OCI-LY1 (cell line): ENCODE measurements around the gene STRBP.

Experiments used
- H2AFZ ChIP-seq: fragments of 200-600 bp; sonication (generic), shearing (Covaris generic); 2 replicates; pipeline ENCODE4 v1.6.0; 2014; ENCODE audit warnings: antibody characterized with exemption, mild to moderate bottlenecking, low read length
- H3F3A ChIP-seq: fragments of 200-600 bp; sonication (generic), shearing (Covaris generic); 2 replicates; pipeline ENCODE4 v1.6.0; 2014; ENCODE audit warnings: mild to moderate bottlenecking, antibody characterized with exemption, low read length, moderate library complexity; ENCODE audit not compliant: insufficient read depth
- H3K27ac ChIP-seq: fragments of 200-600 bp; sonication (generic); 2 replicates; pipeline ENCODE4 v1.5.1; 2014; ENCODE audit warnings: low read length, mixed run types, mild to moderate bottlenecking, low read depth; ENCODE audit not compliant: poor library complexity, severe bottlenecking
- H3K27me3 ChIP-seq: fragments of 200-600 bp; sonication (generic); 2 replicates; pipeline ENCODE4 v1.6.0; 2014; ENCODE audit warnings: antibody characterized with exemption, mild to moderate bottlenecking, low read length, moderate library complexity; ENCODE audit not compliant: insufficient read depth
- H3K36me3 ChIP-seq: fragments of 200-600 bp; sonication (generic); 2 replicates; pipeline ENCODE4 v1.6.1; 2014; ENCODE audit warnings: mild to moderate bottlenecking, antibody characterized with exemption, low read length, moderate library complexity, mixed read lengths; ENCODE audit not compliant: insufficient read depth
- H3K4me1 ChIP-seq: fragments of 200-600 bp; sonication (generic); 2 replicates; pipeline ENCODE4 v1.5.1; 2014; ENCODE audit warnings: mild to moderate bottlenecking, low read length, moderate library complexity; ENCODE audit not compliant: insufficient read depth, severe bottlenecking
- H3K4me2 ChIP-seq: fragments of 200-600 bp; sonication (generic), shearing (Covaris generic); 2 replicates; pipeline ENCODE4 v1.6.1; 2014; ENCODE audit warnings: low read length
- H3K4me3 ChIP-seq: fragments of 200-600 bp; sonication (generic); 2 replicates; pipeline ENCODE4 v1.5.1; 2014; ENCODE audit warnings: low read length, low read depth, mild to moderate bottlenecking, mixed read lengths; ENCODE audit not compliant: poor library complexity, severe bottlenecking
- H3K79me2 ChIP-seq: fragments of 200-600 bp; shearing (Covaris generic); 2 replicates; pipeline ENCODE4 v1.6.1; 2016; ENCODE audit warnings: mixed run types, low read length, mixed read lengths; ENCODE audit not compliant: insufficient read depth
- H3K9ac ChIP-seq: fragments of 200-600 bp; sonication (generic), shearing (Covaris generic); 2 replicates; pipeline ENCODE4 v1.6.1; 2014; ENCODE audit warnings: mild to moderate bottlenecking, low read length, mixed read lengths
- H3K9me2 ChIP-seq: fragments of 200-600 bp; sonication (generic), shearing (Covaris generic); 2 replicates; pipeline ENCODE4 v1.6.1; 2014; ENCODE audit warnings: low read depth, mild to moderate bottlenecking, low read length, mixed read lengths
- H3K9me3 ChIP-seq: fragments of 200-600 bp; shearing (Covaris generic); 2 replicates; pipeline ENCODE4 v1.6.1; 2014; ENCODE audit warnings: low read length, mixed read lengths
- H4K20me1 ChIP-seq: fragments of 200-600 bp; sonication (generic), shearing (Covaris generic); 2 replicates; pipeline ENCODE4 v1.6.0; 2016; ENCODE audit warnings: mild to moderate bottlenecking, low read length; ENCODE audit not compliant: insufficient read depth
- EZH2 ChIP-seq: fragments of 200-600 bp; sonication (generic), shearing (Covaris generic); IDR thresholded peaks from 2 replicates; pipeline ENCODE4 v1.8.0; 2017; ENCODE audit warnings: borderline replicate concordance, mixed run types, mild to moderate bottlenecking, antibody characterized with exemption, low read length, moderate library complexity, mixed read lengths
- TF ChIP-seq, protein P1 (sequence below): fragments of 200-600 bp; sonication (generic), shearing (Covaris generic); IDR thresholded peaks from 2 replicates; pipeline ENCODE4 v1.5.1; 2017; ENCODE audit warnings: mild to moderate bottlenecking, antibody characterized with exemption, low read length, moderate library complexity, mixed read lengths

STRBP gene

DNA sequence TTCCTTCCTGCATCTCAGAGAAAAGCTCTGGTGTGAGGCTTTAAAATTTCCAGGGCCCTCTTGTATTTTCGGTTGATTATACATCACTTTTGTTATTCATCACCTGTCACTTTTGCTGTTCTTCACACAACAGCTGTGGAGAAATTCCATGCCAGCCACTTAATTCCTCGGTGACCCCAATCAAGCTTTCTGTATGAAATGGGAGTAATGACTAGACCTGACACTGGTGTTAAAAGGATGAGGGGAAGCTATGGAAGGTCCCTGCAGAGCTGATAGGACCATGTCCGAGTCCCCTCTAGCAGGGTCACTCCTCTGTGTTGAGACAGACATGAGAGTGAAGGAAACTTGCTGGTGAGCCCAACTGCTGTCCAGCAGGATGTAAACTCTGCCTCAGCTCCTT is 175.2 kb downstream of the STRBP start:
- Histone ChIP-seq H2AFZ (no peak overlapping the region), H3K4me2 (no peak overlapping the region), H3K4me3 (no peak overlapping the region), H3K36me3 (peaks cover 59% of the 10 kb centered on the region), H3F3A (no peaks in the 10 kb centered on the region), H3K4me1 (peaks cover 73% of the 10 kb centered on the region), H3K9me2 (no peaks in the 10 kb centered on the region), H3K27ac (peak overlapping the region; percentile 7), H3K27me3 (no peaks in the 10 kb centered on the region), H4K20me1 (no peaks in the 10 kb centered on the region), H3K9ac (no peak overlapping the region; the same call in 1 of the 2 replicates), H3K79me2 (no peaks in the 10 kb centered on the region), H3K9me3 (no peaks in the 10 kb centered on the region)
- TF ChIP-seq, protein P1, sequence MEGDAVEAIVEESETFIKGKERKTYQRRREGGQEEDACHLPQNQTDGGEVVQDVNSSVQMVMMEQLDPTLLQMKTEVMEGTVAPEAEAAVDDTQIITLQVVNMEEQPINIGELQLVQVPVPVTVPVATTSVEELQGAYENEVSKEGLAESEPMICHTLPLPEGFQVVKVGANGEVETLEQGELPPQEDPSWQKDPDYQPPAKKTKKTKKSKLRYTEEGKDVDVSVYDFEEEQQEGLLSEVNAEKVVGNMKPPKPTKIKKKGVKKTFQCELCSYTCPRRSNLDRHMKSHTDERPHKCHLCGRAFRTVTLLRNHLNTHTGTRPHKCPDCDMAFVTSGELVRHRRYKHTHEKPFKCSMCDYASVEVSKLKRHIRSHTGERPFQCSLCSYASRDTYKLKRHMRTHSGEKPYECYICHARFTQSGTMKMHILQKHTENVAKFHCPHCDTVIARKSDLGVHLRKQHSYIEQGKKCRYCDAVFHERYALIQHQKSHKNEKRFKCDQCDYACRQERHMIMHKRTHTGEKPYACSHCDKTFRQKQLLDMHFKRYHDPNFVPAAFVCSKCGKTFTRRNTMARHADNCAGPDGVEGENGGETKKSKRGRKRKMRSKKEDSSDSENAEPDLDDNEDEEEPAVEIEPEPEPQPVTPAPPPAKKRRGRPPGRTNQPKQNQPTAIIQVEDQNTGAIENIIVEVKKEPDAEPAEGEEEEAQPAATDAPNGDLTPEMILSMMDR = no peak
- no peak for TF ChIP-seq EZH2

DNA sequence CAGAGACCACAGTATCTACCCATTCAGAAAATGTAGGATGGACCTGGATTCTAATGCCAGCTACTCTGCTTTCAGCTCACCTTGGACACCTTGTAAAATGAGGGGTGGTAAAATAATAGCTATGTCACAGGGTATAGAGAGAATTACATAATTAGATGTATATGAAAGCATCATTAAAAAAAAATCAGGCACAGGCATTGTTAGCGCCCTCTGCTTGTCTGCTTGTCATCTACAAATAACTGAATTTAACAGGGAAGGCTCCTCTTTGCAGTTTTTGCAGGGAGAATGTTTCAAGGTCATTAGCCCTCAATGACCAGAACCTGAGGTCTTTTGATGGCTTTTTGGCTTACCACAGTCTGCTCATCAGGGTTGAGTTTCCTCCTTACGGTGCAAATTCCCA is 176.9 kb downstream of the STRBP start:
- peaks cover 46% of the 10 kb centered on the region for H3K36me3 ChIP-seq
- H3K4me1 ChIP-seq = peaks cover 73% of the 10 kb centered on the region
- peak overlapping the region; percentile 50; the same call in 1 of the 2 replicates for H3K9ac ChIP-seq
- no peaks in the 10 kb centered on the region for H4K20me1 ChIP-seq
- H3K4me2 ChIP-seq = peak overlapping the region; percentile 60
- H3K27me3 ChIP-seq = no peaks in the 10 kb centered on the region
- H3F3A ChIP-seq = no peaks in the 10 kb centered on the region
- peak overlapping the region; percentile 87 for H3K27ac ChIP-seq
- H3K9me2 ChIP-seq = no peaks in the 10 kb centered on the region
- H3K9me3 ChIP-seq = no peaks in the 10 kb centered on the region
- no peak overlapping the region for H2AFZ ChIP-seq
- TF ChIP-seq, protein P1 = peak; percentile 70
- TF ChIP-seq EZH2 = no peak
- H3K4me3 ChIP-seq = peak overlapping the region; percentile 47
- no peaks in the 10 kb centered on the region for H3K79me2 ChIP-seq

DNA sequence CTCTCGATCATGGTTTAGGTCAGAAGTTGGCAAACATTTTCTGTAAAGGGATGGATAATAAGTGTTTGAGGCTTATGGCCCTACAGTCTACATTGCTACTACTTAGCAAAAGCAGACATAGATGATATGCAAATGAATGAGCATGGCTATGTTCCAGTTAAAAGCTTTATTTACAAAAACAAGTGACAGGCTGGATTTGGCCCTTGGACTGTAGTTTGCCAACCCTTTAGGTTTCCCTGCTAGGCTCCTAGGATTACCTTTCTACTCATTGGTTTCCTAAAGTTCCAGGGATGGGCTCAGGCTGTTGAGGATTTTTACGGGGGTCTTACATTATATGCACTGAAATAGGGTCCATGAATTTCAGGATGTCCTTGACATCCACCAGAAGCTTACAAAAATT is 177.4 kb downstream of the STRBP start:
- Histone ChIP-seq H3K27me3 (no peaks in the 10 kb centered on the region), H3K9ac (peak overlapping the region; percentile 50; the same call in 1 of the 2 replicates), H3K9me3 (no peaks in the 10 kb centered on the region), H3K4me3 (peak overlapping the region; percentile 47), H3K9me2 (no peaks in the 10 kb centered on the region), H3K36me3 (peaks cover 41% of the 10 kb centered on the region), H3F3A (no peaks in the 10 kb centered on the region), H3K4me1 (peaks cover 69% of the 10 kb centered on the region), H3K79me2 (no peaks in the 10 kb centered on the region), H4K20me1 (no peaks in the 10 kb centered on the region), H3K27ac (peak overlapping the region; percentile 87), H2AFZ (no peak overlapping the region), H3K4me2 (peak overlapping the region; percentile 60)
- no peak for TF ChIP-seq EZH2
- TF ChIP-seq, protein P1 = no peak
